NT2/D1 (cell line): ENCODE measurements around the gene IGSF23.
"Not testable (repeated sequence)": the region's sequence is repeated elsewhere in the genome, so short reads cannot be mapped to it uniquely, and the experiment has no call there.

ENCODE experiments used
- DNase-seq: peaks from one replicate; pipeline ENCODE4 v3.0.0-alpha.2; 2011; ENCODE audit warnings: low read depth, low spot score
- H3K27me3 ChIP-seq: 2 replicates; pipeline ENCODE4 v1.6.0; 2011; ENCODE audit warnings: mild to moderate bottlenecking; ENCODE audit not compliant: insufficient read length, insufficient read depth
- H3K36me3 ChIP-seq: 2 replicates; pipeline ENCODE4 v1.6.1; 2011; ENCODE audit warnings: mild to moderate bottlenecking, low read length, mixed read lengths; ENCODE audit not compliant: insufficient read depth, insufficient read length
- H3K4me1 ChIP-seq: 2 replicates; pipeline ENCODE4 v1.5.1; 2011; ENCODE audit not compliant: insufficient read depth, insufficient read length
- H3K4me3 ChIP-seq: 2 replicates; pipeline ENCODE4 v1.5.1; 2011; ENCODE audit warnings: low read depth; ENCODE audit not compliant: insufficient read length
- H3K9ac ChIP-seq: 2 replicates; pipeline ENCODE4 v1.6.0; 2011; ENCODE audit warnings: low read depth; ENCODE audit not compliant: insufficient read length
- H3K9me3 ChIP-seq: 2 replicates; pipeline ENCODE4 v1.5.1; 2011; ENCODE audit warnings: mild to moderate bottlenecking, low read length; ENCODE audit not compliant: insufficient read depth
- SUZ12 ChIP-seq: IDR thresholded peaks from 2 replicates; pipeline ENCODE4 v1.6.1; 2011; ENCODE audit not compliant: insufficient read length, insufficient read depth; ENCODE audit errors: extremely low read depth
- YY1 ChIP-seq: IDR thresholded peaks from 2 replicates; pipeline ENCODE4 v1.6.1; 2011; ENCODE audit not compliant: insufficient read length, insufficient read depth
- ZNF274 ChIP-seq: IDR thresholded peaks from 2 replicates; pipeline ENCODE4 v1.6.1; 2011; ENCODE audit warnings: mild to moderate bottlenecking, low read depth, low read length

IGSF23 gene

DNA sequence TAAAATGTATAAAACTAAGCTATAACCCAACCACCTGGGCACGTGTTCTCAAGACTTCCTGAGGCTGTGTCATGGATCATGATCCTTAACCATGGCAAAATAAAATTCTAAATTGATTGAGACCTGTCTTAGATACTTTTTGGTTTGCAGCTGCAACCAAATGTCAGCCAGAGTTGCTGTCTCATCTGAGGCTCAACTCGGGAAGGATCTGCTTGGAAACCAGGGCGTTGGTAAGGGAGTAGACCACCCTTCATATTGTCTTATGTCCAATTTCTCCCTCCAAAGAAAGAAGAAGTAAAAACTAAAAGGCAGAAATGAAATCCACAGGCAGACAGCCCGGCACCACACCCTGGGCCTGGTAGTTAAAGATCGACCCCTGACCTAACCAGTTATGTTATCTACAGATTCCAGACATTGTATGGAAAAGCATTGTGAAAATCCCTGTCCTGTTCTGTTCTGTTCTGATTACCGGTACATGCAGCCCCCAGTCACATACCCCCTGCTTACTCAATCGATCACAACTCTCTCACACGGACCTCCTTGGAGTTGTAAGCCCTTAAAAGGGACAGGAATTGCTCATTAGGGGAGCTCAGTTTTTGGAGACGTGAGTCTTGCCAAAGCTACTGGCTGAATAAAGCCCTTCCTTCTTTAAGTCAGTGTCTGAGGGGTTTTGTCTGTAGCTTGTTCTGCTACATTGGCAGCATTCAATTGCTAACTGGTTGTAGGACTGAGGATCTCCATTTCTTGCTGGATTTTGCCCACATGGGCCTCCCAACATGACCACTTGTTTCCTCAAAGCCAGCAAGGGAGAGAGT, 22.9 kb upstream of the IGSF23 start:
- Histone ChIP-seq H3K36me3 (no peaks in the 10 kb centered on the region), H3K27me3 (no peaks in the 10 kb centered on the region), H3K4me3 (no peak overlapping the region), H3K9ac (no peak overlapping the region), H3K9me3 (peaks cover 27% of the 10 kb centered on the region; the same call in 1 of the 2 replicates), H3K4me1 (peaks cover 7% of the 10 kb centered on the region)
- no peak for DNase-seq
- no peak for TF ChIP-seq SUZ12
- TF ChIP-seq ZNF274: no peak
- TF ChIP-seq YY1: no peak

DNA sequence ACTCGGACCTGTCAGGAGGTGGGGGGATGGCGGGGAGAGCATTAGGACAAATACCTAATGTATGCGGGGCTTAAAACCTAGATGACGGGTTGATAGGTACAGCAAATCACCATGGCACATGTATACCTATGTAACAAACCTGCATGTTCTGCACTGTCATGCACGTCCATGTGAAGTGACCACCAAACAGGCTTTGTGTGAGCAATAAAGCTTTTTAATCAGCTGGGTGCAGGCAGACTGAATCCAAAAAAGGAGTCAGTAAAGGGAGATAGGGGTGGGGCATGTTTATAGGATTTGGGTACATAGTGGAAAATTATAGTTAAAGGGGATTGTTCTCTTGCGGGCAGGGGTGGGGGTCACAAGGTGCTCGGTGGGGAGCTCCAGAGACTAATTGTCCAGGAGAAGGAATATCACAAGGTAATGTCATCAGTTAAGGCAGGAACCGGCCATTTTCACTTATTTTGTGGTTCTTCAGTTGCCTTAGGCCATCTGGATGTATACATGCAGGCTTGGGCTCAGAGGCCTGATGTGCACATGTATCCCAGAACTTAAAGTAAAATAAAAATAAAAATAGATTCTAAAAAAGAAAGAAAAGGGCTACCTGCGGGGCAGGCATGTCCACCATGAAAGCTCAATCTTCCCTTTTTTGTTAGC, 21.9 kb upstream of the IGSF23 start:
- not testable (repeated sequence) for H3K36me3 ChIP-seq, DNase-seq, H3K4me1 ChIP-seq, H3K4me3 ChIP-seq, H3K27me3 ChIP-seq, H3K9ac ChIP-seq
- peaks cover 18% of the 10 kb centered on the region; the same call in 1 of the 2 replicates for H3K9me3 ChIP-seq

- no peaks in the 10 kb centered on the region for H3K27me3 ChIP-seq
- H3K4me1 ChIP-seq: peaks cover 7% of the 10 kb centered on the region
- H3K9me3 ChIP-seq: peaks cover 18% of the 10 kb centered on the region; the same call in 1 of the 2 replicates
- H3K36me3 ChIP-seq: no peaks in the 10 kb centered on the region
- no peak overlapping the region for H3K4me3 ChIP-seq
- H3K9ac ChIP-seq: no peak overlapping the region
- no peak for TF ChIP-seq YY1
- TF ChIP-seq ZNF274: no peak
- no peak for DNase-seq
These were observed 20.9 kb upstream of the IGSF23 start for GRCh38 chr19:44592451-44592890.

DNA sequence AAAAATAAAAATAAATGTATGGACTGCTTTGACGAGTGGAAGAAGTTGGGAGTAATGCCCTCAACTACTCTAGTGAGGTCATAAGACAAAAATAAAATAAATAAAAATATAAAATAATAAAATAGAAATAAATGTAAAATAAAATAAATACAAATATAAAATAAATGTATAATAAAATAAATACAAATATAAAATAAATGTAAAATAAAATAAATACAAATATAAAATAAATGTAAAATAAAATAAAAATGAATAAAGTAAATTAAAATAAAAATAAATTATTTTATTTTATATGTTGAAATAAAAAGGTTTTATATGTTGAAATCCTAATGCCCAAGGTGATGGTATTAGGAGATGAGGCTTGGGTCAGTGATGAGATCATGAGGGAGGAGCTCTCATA, 20.1 kb upstream of the IGSF23 start:
- no peak overlapping the region for H3K9ac ChIP-seq
- peaks cover 11% of the 10 kb centered on the region; the same call in 1 of the 2 replicates for H3K9me3 ChIP-seq
- TF ChIP-seq YY1 (no peak), ZNF274 (no peak), SUZ12 (no peak)
- no peak for DNase-seq
- peaks cover 7% of the 10 kb centered on the region for H3K4me1 ChIP-seq
- no peaks in the 10 kb centered on the region for H3K27me3 ChIP-seq
- no peaks in the 10 kb centered on the region for H3K36me3 ChIP-seq
- H3K4me3 ChIP-seq: no peak overlapping the region

GRCh38 chr19:44593866-44594266, 19.5 kb upstream of the IGSF23 start:
- H3K9me3 ChIP-seq: peaks cover 11% of the 10 kb centered on the region; the same call in 1 of the 2 replicates
- not testable (repeated sequence) for H3K36me3 ChIP-seq, H3K27me3 ChIP-seq, H3K4me3 ChIP-seq, DNase-seq, H3K4me1 ChIP-seq
- peak overlapping the region; percentile 32 for H3K9ac ChIP-seq

DNA sequence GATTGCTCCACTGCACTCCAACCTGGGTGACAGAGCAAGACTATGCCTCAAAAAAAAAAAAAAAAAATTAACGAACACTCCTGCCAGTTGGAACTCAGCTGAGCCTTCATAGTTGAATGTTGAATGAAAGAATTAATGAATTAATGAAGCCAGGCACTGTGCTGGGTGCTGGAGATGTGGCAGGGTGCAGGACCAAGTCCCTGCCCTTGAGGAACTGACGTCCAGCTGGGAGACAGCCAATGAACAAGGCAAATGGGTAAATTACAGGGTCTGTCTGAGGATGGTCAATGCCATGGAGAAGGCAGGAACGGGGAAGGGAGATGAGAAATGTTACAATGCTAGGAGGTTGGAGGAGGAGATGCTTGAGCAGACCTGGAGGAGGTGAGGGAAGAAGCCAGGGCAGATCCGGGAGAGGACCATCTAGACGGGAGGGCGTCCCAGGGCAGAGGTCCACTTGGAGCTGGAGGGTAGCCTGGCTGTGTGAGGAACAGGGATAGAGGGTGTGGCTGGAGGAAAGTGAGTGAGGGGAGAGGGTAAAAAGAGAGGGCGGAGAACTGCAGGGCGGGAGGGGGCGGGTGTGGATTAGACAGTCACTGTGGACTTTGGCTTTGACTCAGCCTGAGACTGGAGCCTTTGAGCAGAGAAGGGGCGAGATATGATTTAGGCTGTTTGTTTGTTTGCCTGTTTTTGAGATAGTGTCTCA, 16.8 kb upstream of the IGSF23 start:
- H3K4me3 ChIP-seq: no peak overlapping the region
- H3K9ac ChIP-seq: no peak overlapping the region
- TF ChIP-seq ZNF274 (no peak), SUZ12 (no peak), YY1 (no peak)
- H3K36me3 ChIP-seq: no peaks in the 10 kb centered on the region
- peaks cover 10% of the 10 kb centered on the region; the same call in 1 of the 2 replicates for H3K9me3 ChIP-seq
- H3K4me1 ChIP-seq: peaks cover 7% of the 10 kb centered on the region
- H3K27me3 ChIP-seq: no peaks in the 10 kb centered on the region
- DNase-seq: no peak

GRCh38 chr19:44597131-44597491, 16.3 kb upstream of the IGSF23 start:
- no peak overlapping the region for H3K9ac ChIP-seq
- no peak for DNase-seq
- no peaks in the 10 kb centered on the region for H3K36me3 ChIP-seq
- no peak overlapping the region for H3K4me3 ChIP-seq
- H3K27me3 ChIP-seq: no peaks in the 10 kb centered on the region
- peaks cover 5% of the 10 kb centered on the region; the same call in 1 of the 2 replicates for H3K9me3 ChIP-seq
- peaks cover 7% of the 10 kb centered on the region for H3K4me1 ChIP-seq
- TF ChIP-seq YY1 (no peak), ZNF274 (no peak), SUZ12 (no peak)
